ENCODE results near the gene KRT17.

- TF ChIP-seq CTCF (IDR thresholded peaks at IDR 0.05) = no peak
- no peak for TF ChIP-seq POLR2A (IDR thresholded peaks at IDR 0.05)
Observed at GRCh38 chr17:41620583-41621434, 3.6 kb downstream of the KRT17 start.

All from lower leg skin (tissue), 3 donors.